ENCODE data around the gene TEX264.

The TEX264 gene

DNA sequence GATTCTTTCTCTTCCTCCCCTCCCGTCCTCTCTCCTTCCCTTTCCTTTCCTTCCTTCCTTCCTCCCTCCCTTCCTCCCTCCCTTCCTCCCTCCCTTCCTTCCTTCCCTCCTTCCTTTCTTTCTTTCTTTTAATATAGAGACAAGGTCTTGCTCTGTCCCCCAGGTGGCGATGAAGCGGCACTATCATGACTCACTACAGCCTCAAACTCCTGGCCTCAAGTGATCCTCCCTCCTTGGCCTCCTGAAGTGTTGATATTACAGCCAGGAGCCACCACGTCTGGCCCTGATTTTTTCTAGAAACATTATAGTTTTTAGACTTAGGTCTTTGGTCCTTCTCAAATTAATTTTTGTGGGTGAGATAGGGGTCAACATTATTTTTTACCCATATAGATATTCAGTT, 51.3 kb downstream of the TEX264 start:
- no peak for DNase-seq (ENCODE audit: low spot score)
- in situ Hi-C loops (cut with MboI; ENCODE audit: low sequenced_read_pairs, unreplicated experiment), result loop anchor here (10.0 kb wide), 1 partner anchor 72 kb away; no protein-coding TSS in a partner anchor

DNA sequence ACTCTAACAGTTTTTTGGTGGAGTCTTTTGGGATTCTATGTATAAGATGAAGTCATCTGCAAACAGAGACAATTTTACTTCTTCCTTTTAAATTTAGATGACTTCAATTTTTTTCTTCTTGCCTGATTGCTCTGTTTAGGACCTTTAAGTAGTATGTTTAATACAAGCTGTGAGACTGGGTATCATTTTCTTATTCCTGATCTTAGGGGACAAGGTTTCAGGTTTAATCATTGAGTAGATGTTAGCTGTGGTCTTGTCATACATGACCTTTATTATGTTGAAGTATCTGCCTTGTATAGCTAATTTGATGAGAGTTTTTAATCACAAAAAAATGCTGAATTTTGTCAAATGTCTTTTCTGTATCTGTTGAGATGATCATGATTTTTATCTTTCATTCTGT, 56.4 kb downstream of the TEX264 start:
- in situ Hi-C loops (cut with MboI; ENCODE audit: low sequenced_read_pairs, unreplicated experiment), result loop anchor here (10.0 kb wide), 1 partner anchor 67 kb away; no protein-coding TSS in a partner anchor
- no peak for DNase-seq (ENCODE audit: low spot score)
- TF ChIP-seq, protein P1, sequence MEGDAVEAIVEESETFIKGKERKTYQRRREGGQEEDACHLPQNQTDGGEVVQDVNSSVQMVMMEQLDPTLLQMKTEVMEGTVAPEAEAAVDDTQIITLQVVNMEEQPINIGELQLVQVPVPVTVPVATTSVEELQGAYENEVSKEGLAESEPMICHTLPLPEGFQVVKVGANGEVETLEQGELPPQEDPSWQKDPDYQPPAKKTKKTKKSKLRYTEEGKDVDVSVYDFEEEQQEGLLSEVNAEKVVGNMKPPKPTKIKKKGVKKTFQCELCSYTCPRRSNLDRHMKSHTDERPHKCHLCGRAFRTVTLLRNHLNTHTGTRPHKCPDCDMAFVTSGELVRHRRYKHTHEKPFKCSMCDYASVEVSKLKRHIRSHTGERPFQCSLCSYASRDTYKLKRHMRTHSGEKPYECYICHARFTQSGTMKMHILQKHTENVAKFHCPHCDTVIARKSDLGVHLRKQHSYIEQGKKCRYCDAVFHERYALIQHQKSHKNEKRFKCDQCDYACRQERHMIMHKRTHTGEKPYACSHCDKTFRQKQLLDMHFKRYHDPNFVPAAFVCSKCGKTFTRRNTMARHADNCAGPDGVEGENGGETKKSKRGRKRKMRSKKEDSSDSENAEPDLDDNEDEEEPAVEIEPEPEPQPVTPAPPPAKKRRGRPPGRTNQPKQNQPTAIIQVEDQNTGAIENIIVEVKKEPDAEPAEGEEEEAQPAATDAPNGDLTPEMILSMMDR (IDR thresholded peaks at IDR 0.05; ENCODE audit: borderline replicate concordance, control extremely low read depth, extremely low read depth, insufficient read depth, missing control alignments), result no peak

More for the DNA sequence above, 51.3 kb downstream of the TEX264 start:
- TF ChIP-seq, protein P1 (IDR thresholded peaks at IDR 0.05; ENCODE audit: borderline replicate concordance, control extremely low read depth, extremely low read depth, insufficient read depth, missing control alignments), result no peak

DNA sequence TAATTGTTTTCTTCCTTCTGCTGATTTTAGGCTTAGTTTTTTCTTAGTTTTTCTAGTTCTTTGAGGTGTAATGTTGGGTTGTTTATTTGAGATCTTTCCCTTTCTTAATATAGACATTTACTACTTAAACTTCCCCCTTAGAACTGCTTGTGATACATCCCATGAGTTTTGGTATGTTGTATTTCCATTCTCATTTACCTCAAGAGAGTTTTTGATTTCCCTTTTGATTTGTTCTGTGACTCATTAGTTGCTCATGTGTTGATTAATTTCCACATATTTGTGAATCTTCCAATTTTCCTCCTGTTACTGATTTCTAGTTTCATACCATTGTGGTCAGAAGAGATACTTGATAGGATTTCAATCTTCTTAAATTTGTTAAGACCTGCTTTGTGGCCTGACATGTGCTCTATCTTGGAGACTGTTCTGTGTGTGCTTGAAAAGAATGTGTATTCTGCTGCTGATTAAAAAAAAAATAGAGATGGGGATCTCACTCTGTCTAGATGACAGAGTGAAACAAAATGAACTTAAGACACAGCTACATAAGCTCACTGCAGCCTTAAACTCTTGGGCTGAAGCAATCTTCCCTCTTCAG, 58.1 kb downstream of the TEX264 start:
- TF ChIP-seq, protein P1 (IDR thresholded peaks at IDR 0.05; ENCODE audit: borderline replicate concordance, control extremely low read depth, extremely low read depth, insufficient read depth, missing control alignments), result no peak
- in situ Hi-C loops (cut with MboI; ENCODE audit: low sequenced_read_pairs, unreplicated experiment), result loop anchor here (10.0 kb wide), 1 partner anchor 66 kb away; no protein-coding TSS in a partner anchor
- DNase-seq (ENCODE audit: low spot score), result no peak

DNA sequence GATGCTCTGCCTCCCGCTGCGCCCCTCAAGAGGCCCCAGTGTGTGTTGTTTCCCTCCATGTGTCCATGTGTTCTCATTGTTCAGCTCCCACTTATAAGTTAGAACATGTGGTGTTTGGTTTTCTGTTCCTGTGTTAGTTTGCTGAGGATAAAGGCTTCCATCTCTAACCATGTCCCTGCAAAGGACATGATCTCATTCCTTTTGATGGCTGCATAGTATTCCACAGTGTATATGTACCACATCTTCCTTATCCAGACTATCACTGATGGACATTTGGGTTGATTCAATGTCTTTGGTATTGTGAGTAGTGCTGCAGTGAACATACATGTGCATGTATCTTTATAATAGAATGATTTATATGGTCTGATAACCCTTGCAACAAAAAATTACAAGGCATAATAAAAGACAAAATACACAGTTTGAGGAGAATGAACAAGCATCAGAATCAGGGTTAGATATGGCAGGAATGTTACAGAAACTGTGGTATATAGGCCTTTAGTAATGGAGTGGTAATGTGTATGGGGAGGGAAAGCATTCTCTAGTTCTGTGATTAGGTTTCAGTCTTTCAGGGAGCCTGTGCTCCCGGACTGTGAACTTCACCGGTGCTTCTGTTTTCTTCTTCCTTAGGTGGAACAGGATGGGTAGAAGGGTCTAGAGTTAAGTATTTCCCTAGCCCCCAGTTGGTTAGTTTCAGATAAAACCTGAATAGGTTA, 63.0 kb downstream of the TEX264 start:
- in situ Hi-C loops (cut with MboI; ENCODE audit: low sequenced_read_pairs, unreplicated experiment), result no loop called here
- TF ChIP-seq, protein P1 (IDR thresholded peaks at IDR 0.05; ENCODE audit: borderline replicate concordance, control extremely low read depth, extremely low read depth, insufficient read depth, missing control alignments), result no peak
- no peak for DNase-seq (ENCODE audit: low spot score)

DNA sequence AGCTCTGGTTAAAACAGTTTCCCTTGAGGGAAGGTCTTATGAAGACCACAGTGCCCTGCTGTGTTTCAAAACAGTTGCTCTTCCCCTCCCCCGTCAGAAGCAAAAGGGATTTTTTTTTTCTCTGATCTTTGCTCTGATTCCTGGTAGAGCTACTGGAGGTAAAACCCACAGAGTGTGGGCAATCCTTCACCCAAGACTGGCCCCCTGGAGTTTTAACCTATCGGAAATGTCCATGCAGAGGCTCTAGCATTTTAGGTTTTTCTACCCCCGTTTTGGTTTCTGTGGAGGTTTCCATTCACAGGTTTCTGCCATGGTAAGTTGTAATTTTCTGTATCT, 63.5 kb downstream of the TEX264 start:
- DNase-seq (ENCODE audit: low spot score), result no peak
- TF ChIP-seq, protein P1 (IDR thresholded peaks at IDR 0.05; ENCODE audit: borderline replicate concordance, control extremely low read depth, extremely low read depth, insufficient read depth, missing control alignments), result no peak
- in situ Hi-C loops (cut with MboI; ENCODE audit: low sequenced_read_pairs, unreplicated experiment), result no loop called here

DNA sequence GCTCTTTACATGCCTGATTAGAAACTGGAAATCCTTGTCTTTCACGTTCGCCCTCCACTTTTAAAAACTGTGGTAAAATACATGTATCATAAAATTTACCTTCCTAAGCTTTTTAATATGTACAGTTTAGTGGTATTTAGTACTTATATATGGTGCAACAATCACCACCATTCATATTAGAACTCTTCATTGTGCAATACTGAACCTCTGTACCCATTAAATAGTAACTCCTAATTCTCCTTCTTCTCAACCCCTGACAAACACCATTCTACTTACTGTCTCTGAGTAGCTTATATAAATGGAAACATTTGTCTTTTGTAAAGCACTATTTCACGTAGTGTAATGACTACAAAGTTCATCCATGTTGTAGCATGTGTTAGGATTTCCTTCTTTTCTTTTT, 64.0 kb downstream of the TEX264 start:
- TF ChIP-seq, protein P1 (IDR thresholded peaks at IDR 0.05; ENCODE audit: borderline replicate concordance, control extremely low read depth, extremely low read depth, insufficient read depth, missing control alignments), result no peak
- DNase-seq (ENCODE audit: low spot score), result no peak
- in situ Hi-C loops (cut with MboI; ENCODE audit: low sequenced_read_pairs, unreplicated experiment), result no loop called here

Measured in GM13976 (cell line).